Effector memory CD4-positive, alpha-beta T cell (primary cell): ENCODE data around the gene NINL.

Experiments used
- DNase-seq, 3 donors: peaks; one replicate each; pipeline ENCODE4 v3.0.0-alpha.2; 2020
- H3K27ac ChIP-seq: 2 replicates; pipeline ENCODE4 v1.7.0; 2013; ENCODE audit warnings: mild to moderate bottlenecking, low read length, moderate library complexity; ENCODE audit not compliant: insufficient read depth, poor library complexity, severe bottlenecking
- H3K27me3 ChIP-seq: replicated peaks from 2 replicates; pipeline ENCODE4 v1.7.0; 2013; ENCODE audit warnings: mild to moderate bottlenecking, low read length; ENCODE audit not compliant: insufficient read depth, control insufficient read depth, poor library complexity, severe bottlenecking
- H3K36me3 ChIP-seq: 2 replicates; pipeline ENCODE4 v1.7.0; 2013; ENCODE audit warnings: mild to moderate bottlenecking, low read length, moderate library complexity; ENCODE audit not compliant: control insufficient read depth, insufficient read depth
- H3K4me1 ChIP-seq: 2 replicates; pipeline ENCODE4 v1.7.0; 2013; ENCODE audit warnings: low read length, mild to moderate bottlenecking; ENCODE audit not compliant: control insufficient read depth, insufficient read depth, poor library complexity, severe bottlenecking
- H3K4me3 ChIP-seq: 2 replicates; pipeline ENCODE4 v1.7.0; 2013; ENCODE audit warnings: low read length, low read depth, mild to moderate bottlenecking; ENCODE audit not compliant: insufficient read depth, poor library complexity, severe bottlenecking
- H3K9me3 ChIP-seq: 2 replicates; pipeline ENCODE4 v1.7.0; 2013; ENCODE audit warnings: mild to moderate bottlenecking, low read length, moderate library complexity; ENCODE audit not compliant: control insufficient read depth

The NINL gene

GRCh38 chr20:25459916-25460535, 125.3 kb downstream of the NINL start:
- Histone ChIP-seq H3K9me3 (no peaks in the 10 kb centered on the region), H3K27ac (no peak overlapping the region), H3K36me3 (no peaks in the 10 kb centered on the region), H3K27me3 (no peaks in the 10 kb centered on the region), H3K4me3 (no peak overlapping the region), H3K4me1 (no peaks in the 10 kb centered on the region)
- no peak for DNase-seq

- H3K27ac ChIP-seq = no peak overlapping the region
- no peaks in the 10 kb centered on the region for H3K36me3 ChIP-seq
- no peaks in the 10 kb centered on the region for H3K27me3 ChIP-seq
- no peak overlapping the region for H3K4me3 ChIP-seq
- no peaks in the 10 kb centered on the region for H3K9me3 ChIP-seq
- DNase-seq = no peak
- H3K4me1 ChIP-seq = no peaks in the 10 kb centered on the region
Measured at GRCh38 chr20:25459111-25459830, 126.1 kb downstream of the NINL start.

DNA sequence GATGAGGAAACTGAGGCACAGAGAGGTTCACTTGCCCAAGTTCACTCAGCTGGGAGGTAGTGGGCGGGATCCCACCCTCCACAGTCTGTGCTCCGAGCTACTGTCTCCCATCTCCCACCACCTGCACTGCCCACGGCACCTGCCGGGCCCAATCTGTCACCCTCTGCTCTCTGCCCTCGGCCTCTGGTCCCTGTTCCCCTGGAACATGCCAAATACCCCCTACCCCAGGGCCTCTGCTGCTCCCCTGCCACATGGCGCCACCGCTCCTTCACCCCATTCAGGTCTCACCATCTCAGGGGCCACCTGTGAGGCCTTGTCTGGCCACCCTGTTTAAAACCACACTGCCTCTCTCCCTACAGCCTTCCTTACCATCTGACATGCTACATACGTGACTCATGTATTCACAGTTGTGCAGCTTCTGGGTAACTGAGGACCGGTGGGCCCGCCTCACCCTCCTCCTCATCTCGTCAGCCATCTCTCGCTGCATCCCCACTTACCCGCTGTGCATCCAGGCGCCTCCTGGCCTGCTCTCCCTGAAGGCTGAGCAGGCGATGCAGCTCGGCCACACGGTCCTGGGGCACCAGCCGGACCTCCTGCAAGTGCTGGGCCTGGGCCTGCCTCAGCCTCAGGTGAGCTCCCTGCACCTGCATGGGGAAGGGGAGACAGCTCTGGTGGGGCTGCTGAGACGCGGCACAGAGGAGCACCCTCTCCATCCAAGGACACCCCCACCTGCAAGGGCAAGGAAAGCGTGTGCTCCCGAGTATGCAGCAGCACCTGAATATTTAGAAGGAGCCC, 127.2 kb downstream of the NINL start:
- Histone ChIP-seq H3K36me3 (no peaks in the 10 kb centered on the region), H3K9me3 (no peaks in the 10 kb centered on the region), H3K4me3 (no peak overlapping the region), H3K27ac (no peak overlapping the region), H3K4me1 (no peaks in the 10 kb centered on the region), H3K27me3 (no peaks in the 10 kb centered on the region)
- DNase-seq = no peak

GRCh38 chr20:25454153-25454900, 131.0 kb downstream of the NINL start:
- Histone ChIP-seq H3K27ac (no peak overlapping the region), H3K36me3 (no peaks in the 10 kb centered on the region), H3K4me3 (no peak overlapping the region), H3K9me3 (no peaks in the 10 kb centered on the region), H3K4me1 (no peaks in the 10 kb centered on the region), H3K27me3 (no peaks in the 10 kb centered on the region)
- no peak for DNase-seq

DNA sequence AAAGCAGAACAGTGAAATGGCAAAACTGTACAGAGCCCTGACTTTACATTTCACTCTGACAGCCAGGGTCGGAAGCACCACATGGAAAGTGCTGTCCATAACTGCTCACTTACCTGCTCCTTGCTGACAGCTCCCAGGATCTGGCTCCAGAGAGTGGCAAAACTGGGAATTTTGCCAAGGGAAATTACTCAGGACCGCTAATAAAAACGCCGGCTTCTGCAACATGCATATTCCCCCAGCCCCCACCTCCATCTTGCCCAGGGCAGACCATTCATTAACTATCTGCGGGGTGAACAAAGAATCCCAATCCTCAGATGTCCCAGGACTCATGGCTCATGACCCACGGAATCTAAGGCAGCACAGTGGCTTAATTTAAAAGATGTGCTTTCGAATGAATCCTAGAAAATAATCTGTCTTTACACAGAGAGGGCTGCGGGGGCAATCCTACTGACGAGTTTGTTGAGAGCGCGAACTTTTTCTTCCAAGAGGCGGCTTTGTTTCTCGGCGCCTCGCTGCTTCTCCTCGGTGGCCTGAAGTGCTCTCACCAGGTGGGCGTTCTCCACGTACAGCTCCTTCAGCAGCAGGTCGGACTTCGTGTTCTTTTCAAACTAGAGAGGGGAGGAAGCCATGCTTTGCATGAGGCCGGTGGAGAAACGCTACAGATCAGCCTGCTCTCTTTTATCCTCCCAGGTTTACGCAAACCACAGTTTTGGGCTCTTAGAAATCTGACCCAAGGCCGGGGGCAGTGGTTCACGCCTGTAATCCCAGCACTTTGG, 132.1 kb downstream of the NINL start:
- Histone ChIP-seq H3K27me3 (no peaks in the 10 kb centered on the region), H3K36me3 (no peaks in the 10 kb centered on the region), H3K9me3 (no peaks in the 10 kb centered on the region), H3K4me1 (no peaks in the 10 kb centered on the region), H3K27ac (no peak overlapping the region), H3K4me3 (no peak overlapping the region)
- no peak for DNase-seq

DNA sequence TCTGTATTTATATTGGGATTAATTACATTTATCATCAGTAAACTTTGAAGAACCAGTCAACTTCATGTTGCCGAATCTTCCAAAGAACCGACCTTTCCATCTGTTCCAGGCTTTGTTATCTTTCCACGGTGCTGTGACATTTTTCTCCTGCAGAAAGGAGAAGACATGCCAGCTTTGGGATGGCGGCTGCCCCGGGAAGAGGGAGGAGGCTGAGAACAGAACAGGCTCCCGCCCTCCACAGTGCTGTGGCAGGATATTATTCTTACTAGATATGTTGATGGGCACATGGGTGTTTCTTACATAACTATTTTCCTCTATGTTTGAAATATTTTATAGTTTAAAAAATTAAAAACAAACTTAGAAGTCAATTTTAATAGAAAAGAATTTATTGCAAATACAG, 133.0 kb downstream of the NINL start:
- Histone ChIP-seq H3K9me3 (no peaks in the 10 kb centered on the region), H3K36me3 (no peaks in the 10 kb centered on the region), H3K4me1 (no peaks in the 10 kb centered on the region), H3K27me3 (no peaks in the 10 kb centered on the region), H3K27ac (no peak overlapping the region), H3K4me3 (no peak overlapping the region)
- DNase-seq = no peak

DNA sequence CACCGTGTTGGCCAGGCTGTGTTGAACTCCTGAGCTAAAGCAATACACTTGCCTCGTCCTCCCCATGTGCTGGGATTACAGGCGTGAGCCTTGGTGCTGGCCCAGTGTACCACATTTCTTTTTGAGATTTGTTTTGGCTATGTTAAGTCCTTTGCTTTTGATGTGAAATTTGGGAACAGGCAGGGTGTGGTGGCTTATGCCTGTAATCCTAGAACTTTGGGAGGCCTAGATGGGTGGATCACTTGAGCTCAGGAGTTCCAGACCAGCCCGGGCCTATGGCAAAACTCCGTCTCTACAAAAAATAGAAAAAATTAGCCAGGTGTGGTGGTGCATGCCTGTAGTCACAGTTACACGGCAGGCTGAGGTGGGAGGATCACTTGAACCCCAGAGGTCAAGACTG, 137.7 kb downstream of the NINL start:
- DNase-seq = no peak
- Histone ChIP-seq H3K9me3 (no peaks in the 10 kb centered on the region), H3K4me1 (no peaks in the 10 kb centered on the region), H3K27me3 (no peaks in the 10 kb centered on the region), H3K27ac (no peak overlapping the region), H3K36me3 (no peaks in the 10 kb centered on the region), H3K4me3 (no peak overlapping the region)

DNA sequence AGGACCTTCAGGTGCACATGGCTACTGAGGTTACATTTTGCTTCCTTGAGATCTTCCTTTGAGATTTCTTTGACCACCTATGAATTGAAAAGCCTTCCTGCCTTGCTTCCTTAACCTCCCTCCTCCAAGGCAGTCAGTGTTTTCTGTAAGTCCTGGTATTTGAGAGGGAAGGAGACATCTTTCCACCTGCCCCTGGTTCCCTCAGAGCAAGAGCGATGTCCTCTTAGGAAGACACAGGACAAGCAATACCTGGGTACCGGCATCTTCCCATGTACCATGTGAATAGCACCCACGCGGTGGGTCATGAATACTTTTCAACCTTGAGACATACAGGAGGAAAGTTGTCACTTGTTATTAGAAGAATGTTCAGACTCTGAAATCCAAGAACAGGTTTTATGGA, 140.8 kb downstream of the NINL start:
- Histone ChIP-seq H3K27ac (no peak overlapping the region), H3K9me3 (no peaks in the 10 kb centered on the region), H3K36me3 (no peaks in the 10 kb centered on the region), H3K4me1 (no peaks in the 10 kb centered on the region), H3K27me3 (no peaks in the 10 kb centered on the region), H3K4me3 (no peak overlapping the region)
- no peak for DNase-seq

- no peaks in the 10 kb centered on the region for H3K27me3 ChIP-seq
- H3K9me3 ChIP-seq = no peaks in the 10 kb centered on the region
- no peak overlapping the region for H3K27ac ChIP-seq
- no peaks in the 10 kb centered on the region for H3K4me1 ChIP-seq
- no peak for DNase-seq
- no peak overlapping the region for H3K4me3 ChIP-seq
- no peaks in the 10 kb centered on the region for H3K36me3 ChIP-seq
Measured at GRCh38 chr20:25439328-25439727, 146.0 kb downstream of the NINL start.
